Left renal cortex interstitium (tissue), 4 donors: ENCODE results near the gene MUS81. TPM values are rescaled to one million over a fixed set of nuclear protein-coding genes. Genes with fewer than 3 reads are reported as not detected.
"Not testable (repeated sequence)": the region's sequence is repeated elsewhere in the genome, so short reads cannot be mapped to it uniquely, and the experiment has no call there.

Experiments
- DNase-seq, 4 donors: peaks; one replicate each; pipeline ENCODE4 v3.0.0-alpha.2; 2013; ENCODE audit warnings: low read depth in 4 of 4, low spot score in 2 of 4, missing footprints in 1 of 4
- polyA plus RNA-seq, 4 donors: library from polyadenylated mRNA; unstranded; fragments of 120-200 nt; gene quantifications; one replicate each; pipeline ENCODE4 v1.2.1, GENCODE V29; 2013; ENCODE audit not compliant: insufficient read length in 4 of 4

MUS81 gene
- polyA plus RNA-seq, 4 donors = 41.7 to 67.3 (median 55.7) TPM

GRCh38 chr11:65844231-65844872 is 15.9 kb upstream of the MUS81 start:
- DNase-seq = no peak

- DNase-seq = no peak
Measured at GRCh38 chr11:65847746-65848145, 12.5 kb upstream of the MUS81 start.

DNA sequence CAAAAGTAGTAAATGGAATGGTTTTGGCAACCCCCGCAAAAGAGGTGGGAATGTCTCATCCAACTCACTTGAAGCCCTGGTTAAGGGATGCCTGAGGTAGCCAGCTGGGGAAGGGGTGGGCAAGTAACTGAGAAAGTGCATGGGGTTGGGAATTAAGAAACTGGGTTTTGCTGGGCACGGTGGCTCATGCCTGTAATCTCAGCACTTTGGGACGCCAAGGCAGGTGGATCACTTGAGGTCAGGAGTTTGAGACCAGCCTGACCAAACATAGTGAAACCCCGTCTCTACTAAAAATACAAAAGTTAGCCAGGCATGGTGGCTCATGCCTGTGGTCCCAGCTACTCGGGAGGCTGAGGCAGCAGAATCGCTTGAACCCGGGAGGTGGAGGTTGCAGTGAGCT is 11.5 kb upstream of the MUS81 start:
- not testable (repeated sequence) for DNase-seq

- no peak for DNase-seq
Measured at GRCh38 chr11:65849366-65849765, 10.9 kb upstream of the MUS81 start.

DNA sequence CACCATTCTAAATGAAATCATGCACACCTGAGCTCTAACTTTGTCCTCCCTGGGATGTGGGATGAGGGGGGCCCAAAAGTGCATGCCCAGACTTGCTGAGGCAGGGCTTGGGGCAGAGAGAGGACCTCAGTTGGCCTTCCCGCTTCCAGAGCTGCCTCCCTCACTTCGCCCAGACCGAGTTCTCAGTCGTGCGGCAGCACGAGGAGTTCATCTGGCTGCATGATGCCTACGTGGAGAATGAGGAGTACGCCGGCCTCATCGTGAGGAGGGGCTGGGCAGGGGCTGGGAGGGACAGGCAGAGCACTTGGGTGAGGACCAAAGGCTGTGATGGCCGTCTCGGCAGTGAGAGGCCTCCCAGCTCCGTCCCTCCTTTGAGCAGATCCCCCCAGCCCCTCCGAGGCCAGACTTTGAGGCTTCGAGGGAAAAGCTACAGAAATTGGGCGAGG is 10.4 kb upstream of the MUS81 start:
- no peak for DNase-seq

DNA sequence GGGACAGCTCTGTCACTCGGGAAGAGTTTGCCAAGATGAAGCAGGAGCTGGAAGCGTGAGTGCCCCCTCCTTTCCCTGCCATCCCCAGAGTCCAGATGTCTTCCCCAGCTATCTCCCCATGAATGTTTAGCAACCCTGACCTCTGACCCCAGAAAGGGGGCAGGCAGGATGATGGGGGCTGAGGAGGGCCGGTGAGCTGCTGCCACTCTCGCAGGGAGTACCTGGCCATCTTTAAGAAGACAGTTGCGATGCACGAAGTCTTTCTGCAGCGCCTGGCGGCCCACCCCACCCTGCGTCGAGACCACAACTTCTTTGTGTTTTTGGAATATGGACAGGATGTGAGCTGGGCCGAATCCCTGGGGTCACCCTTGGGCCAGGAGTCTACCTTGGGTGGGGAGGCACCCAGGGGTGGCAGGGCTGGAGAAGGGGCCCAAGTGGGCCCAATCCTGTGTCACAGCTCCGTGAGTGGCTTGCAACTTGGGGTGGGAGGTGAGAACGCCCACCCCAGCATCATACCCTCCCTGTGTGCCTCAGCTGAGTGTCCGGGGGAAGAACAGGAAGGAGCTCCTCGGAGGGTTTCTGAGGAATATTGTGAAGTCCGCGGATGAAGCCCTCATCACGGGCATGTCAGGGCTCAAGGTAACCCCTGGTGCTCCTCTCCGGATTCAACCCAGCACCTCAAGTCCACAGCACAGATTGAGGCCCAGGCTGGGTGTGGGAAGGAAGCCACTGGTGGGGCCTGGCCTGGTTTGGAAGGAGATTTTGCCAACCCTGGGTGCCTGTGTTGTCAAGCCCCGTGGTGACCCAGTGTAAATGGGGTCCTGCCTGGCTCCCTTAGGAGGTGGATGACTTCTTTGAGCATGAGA is 9.8 kb upstream of the MUS81 start:
- DNase-seq = no peak

DNA sequence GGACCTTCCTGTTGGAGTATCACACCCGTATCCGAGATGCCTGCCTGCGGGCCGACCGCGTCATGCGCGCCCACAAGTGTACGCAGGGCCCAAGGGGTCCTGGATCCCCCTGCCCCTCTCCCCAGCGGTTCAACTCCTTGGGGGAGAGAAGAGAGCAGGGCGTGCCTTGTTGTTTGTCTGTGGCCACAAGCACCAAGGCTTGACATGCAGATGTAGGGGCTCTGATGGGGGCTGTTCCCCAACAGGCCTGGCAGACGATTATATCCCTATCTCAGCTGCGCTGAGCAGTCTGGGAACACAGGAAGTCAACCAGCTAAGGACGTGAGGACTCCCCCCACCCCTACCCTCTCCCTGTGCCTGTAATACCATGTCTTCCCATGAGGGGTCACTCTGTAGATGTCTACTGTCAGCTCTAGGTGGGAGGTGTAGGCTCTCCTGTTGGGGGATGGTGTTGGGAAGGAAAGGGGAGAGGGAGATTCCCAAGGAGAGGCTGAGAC is 9.1 kb upstream of the MUS81 start:
- DNase-seq = no peak

GRCh38 chr11:65851811-65852507 is 8.3 kb upstream of the MUS81 start:
- DNase-seq = no peak

DNA sequence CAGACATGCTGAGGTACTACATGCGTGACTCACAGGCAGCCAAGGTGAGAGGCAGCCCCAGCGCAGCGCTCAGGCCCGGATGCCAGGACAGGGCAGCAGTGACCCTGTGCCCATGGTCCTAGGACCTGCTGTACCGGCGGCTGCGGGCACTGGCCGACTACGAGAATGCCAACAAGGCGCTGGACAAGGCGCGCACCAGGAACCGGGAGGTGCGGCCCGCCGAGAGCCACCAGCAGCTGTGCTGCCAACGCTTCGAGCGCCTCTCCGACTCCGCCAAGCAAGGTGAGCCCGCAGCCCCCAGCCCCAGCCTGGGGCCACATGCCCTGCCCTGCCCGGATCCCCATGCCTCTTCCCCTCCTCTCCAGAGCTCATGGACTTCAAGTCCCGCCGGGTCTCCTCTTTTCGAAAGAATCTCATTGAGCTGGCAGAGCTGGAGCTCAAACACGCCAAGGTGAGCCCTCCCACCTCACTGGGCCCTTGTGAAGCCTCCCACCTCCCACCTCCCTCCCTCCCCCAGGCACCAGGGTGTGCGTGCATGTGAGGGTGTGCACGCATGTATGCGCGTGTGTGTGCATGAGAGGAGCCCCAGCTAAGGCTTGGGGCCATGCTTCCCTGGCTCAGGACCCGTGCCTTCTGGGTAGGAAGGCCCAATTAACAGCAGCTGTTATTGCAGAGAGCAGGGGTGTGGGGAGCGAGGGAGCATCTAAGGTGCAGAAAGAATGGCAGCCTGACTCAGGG is 7.6 kb upstream of the MUS81 start:
- DNase-seq = no peak

DNA sequence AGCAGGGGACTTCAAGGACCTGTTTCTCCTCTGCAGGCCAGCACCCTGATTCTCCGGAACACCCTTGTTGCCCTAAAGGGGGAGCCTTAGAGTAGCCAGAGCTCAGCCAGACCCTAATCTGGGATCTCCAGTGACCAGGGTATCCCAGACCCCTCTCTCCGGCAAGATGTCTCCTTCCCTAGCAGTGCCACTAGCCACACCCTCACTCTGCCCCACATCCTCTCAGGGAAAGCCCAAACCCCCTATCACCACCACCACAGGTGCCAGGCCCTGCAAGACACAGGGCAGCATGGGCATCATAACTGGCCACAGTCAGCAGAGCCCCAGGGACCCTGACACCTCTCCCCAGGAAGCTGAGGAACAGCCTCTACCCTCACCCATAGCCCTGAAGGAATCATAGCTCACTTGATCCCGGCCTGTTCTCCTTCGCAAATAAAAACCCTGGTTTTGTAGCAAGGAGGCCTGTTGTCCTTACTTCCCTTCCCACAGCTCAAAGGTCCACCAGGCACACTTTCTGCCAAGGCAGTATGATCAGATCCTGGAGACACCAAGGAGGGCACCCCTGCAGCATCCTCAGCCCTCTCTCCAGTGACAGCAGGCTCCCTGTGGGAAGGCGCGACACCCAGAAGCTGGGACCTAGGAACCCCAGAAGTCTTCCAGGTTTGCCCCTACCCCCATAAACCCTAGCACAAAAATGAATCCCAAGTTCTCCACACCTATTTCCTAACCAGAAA is 6.8 kb upstream of the MUS81 start:
- DNase-seq = no peak

GRCh38 chr11:65854161-65854592 is 6.1 kb upstream of the MUS81 start:
- no peak for DNase-seq

DNA sequence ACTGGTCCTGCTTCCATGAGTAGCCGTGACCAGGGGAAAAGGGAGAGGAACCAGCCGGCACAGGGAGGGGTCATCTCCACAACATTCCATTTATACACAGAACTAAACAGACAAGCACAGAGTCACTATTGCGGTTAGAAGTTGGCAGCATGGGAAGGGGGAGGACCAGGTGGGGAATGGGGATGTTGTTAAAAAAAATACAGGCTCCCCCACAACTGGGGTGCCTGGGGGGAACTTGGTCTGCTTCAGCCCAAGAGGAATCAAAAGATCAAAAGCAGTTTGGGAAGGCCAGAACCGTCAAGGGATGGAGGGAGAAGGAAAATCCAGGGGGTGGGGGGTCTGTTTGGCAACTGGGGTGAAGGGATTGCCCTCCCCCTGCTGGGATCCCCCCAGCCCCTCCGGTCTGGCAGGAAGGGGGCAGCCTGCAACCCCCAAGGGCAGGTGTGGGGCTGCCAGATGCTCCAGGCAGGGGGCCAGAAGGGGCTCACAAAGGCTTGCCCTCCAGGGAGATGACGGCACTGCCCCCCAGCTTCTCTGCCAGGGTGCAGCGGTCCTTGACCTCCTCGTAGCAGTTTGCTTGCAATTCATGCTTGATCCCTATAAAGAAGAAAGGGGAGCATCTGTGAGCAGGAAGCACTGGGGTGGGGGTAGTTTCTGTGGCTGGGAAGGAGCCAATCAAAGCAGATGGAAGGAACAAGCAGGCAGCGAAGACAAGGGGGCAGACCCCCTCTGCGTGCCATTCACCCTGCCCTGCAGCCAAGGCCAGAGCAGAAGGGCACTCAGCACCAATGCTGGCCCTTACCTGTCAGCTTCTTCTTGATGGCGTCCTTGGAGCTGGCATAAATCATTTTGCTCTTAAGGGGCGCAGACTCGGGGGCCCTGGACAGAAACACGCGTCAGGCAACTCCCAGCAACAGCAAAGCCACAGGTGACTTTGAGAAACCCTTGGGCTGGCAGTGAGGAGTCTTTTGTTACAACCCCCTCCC is 5.1 kb upstream of the MUS81 start:
- no peak for DNase-seq

DNA sequence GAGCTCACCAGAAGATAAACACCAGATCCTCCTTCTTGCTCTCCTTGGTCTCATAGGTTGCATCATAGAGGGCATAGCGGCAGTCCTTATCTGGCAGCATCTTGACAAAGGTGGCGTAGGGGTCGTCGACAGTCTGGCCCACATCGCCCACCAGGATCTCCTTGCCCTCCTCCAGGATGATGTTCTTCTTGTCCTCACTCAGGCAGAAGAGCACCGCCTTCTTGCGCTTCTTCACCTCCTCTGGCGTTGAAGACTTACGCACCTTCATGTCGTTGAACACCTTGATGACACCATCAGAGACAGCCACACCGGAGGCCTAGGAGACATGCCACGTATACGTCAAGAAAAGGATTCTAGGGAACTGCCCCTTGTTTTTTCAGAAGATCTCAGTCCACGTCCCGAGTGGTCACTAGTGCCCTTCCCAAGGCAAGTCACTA is 4.3 kb upstream of the MUS81 start:
- no peak for DNase-seq

GRCh38 chr11:65856689-65857499 is 3.3 kb upstream of the MUS81 start:
- peak in 1 of 4 donors; percentile 34 for DNase-seq

GRCh38 chr11:65857500-65857852 is 2.8 kb upstream of the MUS81 start:
- DNase-seq = no peak

DNA sequence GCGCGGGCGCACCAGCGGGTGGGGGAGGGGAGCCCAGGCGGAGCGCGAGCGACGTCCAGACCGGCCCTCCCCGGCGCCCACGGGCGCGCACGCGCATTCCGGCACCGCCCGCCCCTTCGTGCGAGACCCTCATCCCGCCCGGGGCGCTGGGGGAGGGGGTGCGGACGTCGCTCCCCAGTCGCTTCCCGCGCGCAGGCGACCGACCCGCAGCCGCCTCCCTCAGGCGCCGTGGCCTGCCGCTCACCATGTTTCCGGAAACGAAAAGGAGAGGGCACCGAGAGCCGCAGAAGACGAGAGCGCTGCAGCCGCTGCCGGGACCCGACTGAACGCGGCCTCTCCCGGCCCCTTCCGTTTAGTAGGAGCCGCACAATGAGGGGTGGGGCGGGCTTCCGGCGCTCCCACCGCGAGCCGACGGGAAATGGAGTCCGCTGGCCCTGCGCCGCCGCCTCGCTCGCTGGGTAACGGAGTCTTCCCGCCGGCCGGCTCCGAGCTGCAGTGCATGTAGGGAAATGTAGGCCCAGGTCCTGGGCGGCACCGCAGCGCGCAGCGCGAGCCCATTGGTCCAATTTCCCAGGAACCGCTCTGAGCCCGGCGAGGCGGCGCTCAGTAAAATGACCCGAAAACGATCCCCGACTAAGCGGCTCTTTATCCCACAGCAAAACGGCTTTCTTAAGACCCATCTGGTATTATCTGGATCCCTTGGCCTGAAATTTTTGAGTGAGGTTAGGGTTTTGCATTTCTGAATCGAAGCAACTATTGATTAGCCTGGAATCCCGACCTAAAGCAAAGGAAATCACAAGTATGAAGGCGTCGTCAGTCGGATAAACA is 2.2 kb upstream of the MUS81 start, which contains the start of gene CFL1:
Gene CFL1, minus strand, starts transcription at position 328 of the 828 bp plus-strand sequence. Its CDS starts 81 bp downstream, at position 247.
- DNase-seq = peak; percentile 75 to 93 (median 89)

- DNase-seq = no peak
Measured at GRCh38 chr11:65858681-65859087, 1.5 kb upstream of the MUS81 start.
